ENCODE results near the gene SCO1. TPM values are rescaled to one million over a fixed set of nuclear protein-coding genes. Genes with fewer than 3 reads are reported as not detected.

SCO1 gene
- total and polyA plus RNA-seq, 10 of the 15 experiments (the other 5 are each of a cell fraction or from before 2014, with no cell fraction given), result 8.2 to 73.0 (median 37.1) TPM

DNA sequence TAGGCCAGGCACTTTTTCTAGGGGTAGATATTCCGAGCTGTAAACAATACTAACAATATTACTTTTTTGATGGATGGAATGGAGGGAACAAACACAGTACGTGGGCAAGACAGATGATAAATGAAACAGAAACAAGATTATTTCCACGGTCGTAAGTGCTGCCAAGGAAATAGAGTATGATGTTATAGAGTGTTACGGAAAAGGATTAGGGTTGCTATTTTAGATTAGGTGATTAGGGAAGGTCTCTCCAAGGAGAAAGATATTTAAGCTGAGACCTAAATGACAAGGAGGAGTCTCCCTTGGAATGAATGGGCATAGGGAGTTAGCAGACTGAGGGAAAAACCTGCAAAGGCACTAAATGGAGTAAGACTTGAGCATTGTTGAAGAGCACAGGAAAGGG is 8.4 kb upstream of the SCO1 start:
- FAIRE-seq (no peak), ATAC-seq (no peak), DNase-seq (ENCODE audit: low read depth, low spot score) (no peak)
- Histone ChIP-seq H3K27ac (ENCODE audit: control insufficient read depth, insufficient read depth) (no peak overlapping the region), H3K27me3 (replicated peaks in 1 of 2; ENCODE audit: control insufficient read depth in 2 of 2, insufficient read depth in 2 of 2, low read length in 1 of 2) (no peaks in the 10 kb centered on the region), H2AFZ (ENCODE audit: control insufficient read depth, low read depth, low read length) (no peak overlapping the region), H3K9me3 (replicated peaks; ENCODE audit: control insufficient read depth, insufficient read depth, low read length) (no peaks in the 10 kb centered on the region), H3K9ac (ENCODE audit: control insufficient read depth, insufficient read depth, low read length) (no peak overlapping the region), H3K79me2 (ENCODE audit: control insufficient read depth, insufficient read depth, low read length) (no peaks in the 10 kb centered on the region; the same call in none of the 2 replicates), H3K36me3 (ENCODE audit: control insufficient read depth in 2 of 2, insufficient read depth in 2 of 2, low read length in 1 of 2) (peaks cover 2 to 12% of the 10 kb centered on the region in 2 experiments), H4K20me1 (ENCODE audit: control insufficient read depth, insufficient read depth) (no peaks in the 10 kb centered on the region), H3K4me1 (ENCODE audit: control insufficient read depth, insufficient read depth, low read length) (peaks cover 7% of the 10 kb centered on the region), H3K4me3 (no peak overlapping the region), H3K4me2 (ENCODE audit: control insufficient read depth, insufficient read depth) (no peak overlapping the region)
- in situ Hi-C loops (cut with MboI) (no loop called here), intact Hi-C loops (cut with micrococcal nuclease; ENCODE audit: unreplicated experiment) (no loop called here)
- ChIA-PET CTCF (interaction anchor here (1.6 kb wide), 1 partner anchor 60 kb away, joined by 4 read pairs; no protein-coding TSS in a partner anchor), SMC1A (ENCODE audit: uncharacterized antibody, unreplicated experiment) (no interaction called here), RAD21 (ENCODE audit: unreplicated experiment) (no interaction called here), POLR2A (no interaction called here)
- TF ChIP-seq, protein P1, sequence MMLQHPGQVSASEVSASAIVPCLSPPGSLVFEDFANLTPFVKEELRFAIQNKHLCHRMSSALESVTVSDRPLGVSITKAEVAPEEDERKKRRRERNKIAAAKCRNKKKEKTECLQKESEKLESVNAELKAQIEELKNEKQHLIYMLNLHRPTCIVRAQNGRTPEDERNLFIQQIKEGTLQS (IDR thresholded peaks at IDR 0.05; ENCODE audit: borderline replicate concordance, extremely low read depth, low read depth, low read length), result no peak
- TF ChIP-seq, protein P2, sequence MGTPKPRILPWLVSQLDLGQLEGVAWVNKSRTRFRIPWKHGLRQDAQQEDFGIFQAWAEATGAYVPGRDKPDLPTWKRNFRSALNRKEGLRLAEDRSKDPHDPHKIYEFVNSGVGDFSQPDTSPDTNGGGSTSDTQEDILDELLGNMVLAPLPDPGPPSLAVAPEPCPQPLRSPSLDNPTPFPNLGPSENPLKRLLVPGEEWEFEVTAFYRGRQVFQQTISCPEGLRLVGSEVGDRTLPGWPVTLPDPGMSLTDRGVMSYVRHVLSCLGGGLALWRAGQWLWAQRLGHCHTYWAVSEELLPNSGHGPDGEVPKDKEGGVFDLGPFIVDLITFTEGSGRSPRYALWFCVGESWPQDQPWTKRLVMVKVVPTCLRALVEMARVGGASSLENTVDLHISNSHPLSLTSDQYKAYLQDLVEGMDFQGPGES (IDR thresholded peaks at IDR 0.05), result no peak
- no peak for TF ChIP-seq HDAC2 (IDR thresholded peaks at IDR 0.05)
- TF ChIP-seq MXI1 (IDR thresholded peaks at IDR 0.05; ENCODE audit: low read depth, low read length), result no peak
- no peak for TF ChIP-seq TAF1 (IDR thresholded peaks at IDR 0.05; ENCODE audit: borderline replicate concordance, low read depth, low read length)
- no peak for TF ChIP-seq STAT1 (conservative IDR thresholded peaks at IDR 0.05)
- TF ChIP-seq BHLHE40 (IDR thresholded peaks at IDR 0.05; ENCODE audit: borderline replicate concordance in 1 of 2, low read depth in 2 of 2, low read length in 1 of 2), result no peak
- TF ChIP-seq NRF1 (conservative IDR thresholded peaks at IDR 0.05; ENCODE audit: low read depth, low read length), result no peak
- WGBS (ENCODE audit: insufficient coverage, insufficient replicate concordance, low lambda C conversion rate, missing lambda C conversion rate), result over 99% methylated on average over 5 of the region's 5 CpGs
- no TSS peak for BruUV-seq (replicated peaks)

Measured in GM12878 (cell line).